HepG2 (cell line): ENCODE measurements around the gene RAD18. TPM values are rescaled to one million over a fixed set of nuclear protein-coding genes. Genes with fewer than 3 reads are reported as not detected.

ENCODE experiments used
- ATAC-seq: fragments of 200-7000 bp; cut with Tn5 transposase; 3 replicates; pipeline ENCODE4 v1.9.1; 2020; ENCODE audit warnings: mild to moderate bottlenecking, moderate library complexity
- BruUV-seq: library from RNA; stranded (reverse); fragments of 400-500 nt; replicated peaks from 2 replicates; lab custom pipeline; 2021; lab: Mats Ljungman, UMichigan
- CTCF ChIA-PET: fragments of 300-600 bp; formaldehyde crosslinking; extraction: SDS; loops from one replicate; lab custom pipeline; 2021; ENCODE audit warnings: low total read pairs, inconsistent platforms, low intra/inter-chr PET ratio; lab: Yijun Ruan, JAX
- POLR2A ChIA-PET: fragments of 350-600 bp; sonication (Branson Sonifier 250); formaldehyde crosslinking; loops from one replicate; lab custom pipeline; 2020; ENCODE audit warnings: antibody characterized with exemption, inconsistent platforms; lab: Yijun Ruan, JAX
- DNase-seq: peaks from one replicate; pipeline ENCODE4 v3.0.0-alpha.2; 2015; ENCODE audit warnings: low spot score
- FAIRE-seq: peaks from 3 replicates; lab custom pipeline; 2011; peaks lifted over from hg19 to GRCh38; lab: Jason Lieb, UNC
- H2AFZ ChIP-seq: one replicate; pipeline ENCODE4 v1.6.1; 2011; ENCODE audit warnings: low read length, inconsistent platforms
- H3K27ac ChIP-seq: fragments of 300-600 bp; 3 replicates; pipeline ENCODE4 v1.8.0; 2011; ENCODE audit warnings: mixed run types, mild to moderate bottlenecking, mixed read lengths, low read length, inconsistent platforms; ENCODE audit not compliant: insufficient read depth; ENCODE audit errors: extremely low read length
- H3K27me3 ChIP-seq, 2 experiments: fragments of 200-600 bp in 1 of 2; 2 replicates in 1 of 2; 3 replicates in 1 of 2; pipeline versions ENCODE4 v1.6.0 to v1.8.0; 2011; ENCODE audit warnings: low read length in 2 of 2, mild to moderate bottlenecking in 2 of 2, moderate library complexity in 2 of 2, inconsistent platforms in 1 of 2; ENCODE audit not compliant: insufficient read depth in 2 of 2, control insufficient read depth in 1 of 2
- H3K36me3 ChIP-seq, 2 experiments: fragments of 200-600 bp in 1 of 2; replicated peaks in 1 of 2; 2 replicates in 1 of 2; 3 replicates in 1 of 2; pipeline versions ENCODE4 v1.5.1 to v1.8.0; 2011; ENCODE audit warnings: low read length in 2 of 2, inconsistent platforms in 1 of 2; ENCODE audit not compliant: insufficient read depth in 2 of 2, control insufficient read depth in 1 of 2
- H3K4me1 ChIP-seq: 2 replicates; pipeline ENCODE4 v1.5.1; 2012; ENCODE audit warnings: low read length, inconsistent platforms; ENCODE audit not compliant: insufficient read depth
- H3K4me2 ChIP-seq: 2 replicates; pipeline ENCODE4 v1.6.0; 2011; ENCODE audit warnings: low read depth, low read length, inconsistent platforms
- H3K4me3 ChIP-seq, 3 experiments: fragments of 200-600 bp in 1 of 3; sonication (generic), shearing (Covaris generic) in 1 of 3; replicated peaks in 1 of 3; 2 replicates each; pipeline ENCODE4 v1.5.1; 2011 to 2016; ENCODE audit warnings: low read length in 3 of 3, inconsistent platforms in 2 of 3, low read depth in 2 of 3, mild to moderate bottlenecking in 2 of 3, control low read depth in 1 of 3, mixed read lengths in 1 of 3; ENCODE audit not compliant: insufficient read depth in 1 of 3
- H3K79me2 ChIP-seq: one replicate; pipeline ENCODE4 v1.6.1; 2011; ENCODE audit warnings: low read length, inconsistent platforms; ENCODE audit not compliant: insufficient read depth
- H3K9ac ChIP-seq: 2 replicates; pipeline ENCODE4 v1.6.0; 2011; ENCODE audit warnings: mild to moderate bottlenecking, low read depth, low read length, inconsistent platforms; ENCODE audit not compliant: insufficient read depth
- H3K9me3 ChIP-seq: 2 replicates; pipeline ENCODE4 v1.5.1; 2012; ENCODE audit warnings: mild to moderate bottlenecking, low read length
- H4K20me1 ChIP-seq: 2 replicates; pipeline ENCODE4 v1.6.0; 2011; ENCODE audit warnings: inconsistent platforms, mild to moderate bottlenecking, low read length, moderate library complexity; ENCODE audit not compliant: insufficient read depth
- FLYWCH1 ChIP-seq: sonication (generic); formaldehyde crosslinking; IDR thresholded peaks from 2 replicates; pipeline ENCODE4 v1.8.1; 2023; ENCODE audit warnings: mild to moderate bottlenecking, missing genetic modification reagents
- FOXK2 ChIP-seq: fragments of 450-650 bp; IDR thresholded peaks from 2 replicates; pipeline ENCODE4 v1.6.1; 2016
- GPBP1L1 ChIP-seq: sonication (generic); formaldehyde crosslinking; IDR thresholded peaks from 2 replicates; pipeline ENCODE4 v1.5.0; 2020; ENCODE audit warnings: mild to moderate bottlenecking, missing genetic modification reagents
- MEIS1 ChIP-seq: sonication (generic); formaldehyde crosslinking; IDR thresholded peaks from 2 replicates; pipeline ENCODE4 v1.9.0; 2021; ENCODE audit warnings: mild to moderate bottlenecking, missing genetic modification reagents, moderate library complexity, borderline replicate concordance
- MYNN ChIP-seq: sonication (generic); formaldehyde crosslinking; IDR thresholded peaks from 2 replicates; pipeline ENCODE4 v1.4.0; 2020; ENCODE audit warnings: mild to moderate bottlenecking, low read depth, missing genetic modification reagents
- SMC3 ChIP-seq: IDR thresholded peaks from 2 replicates; pipeline ENCODE4 v1.6.1; 2011; ENCODE audit warnings: low read length, improper control_type of control experiment
- ZBED4 ChIP-seq: sonication (generic); formaldehyde crosslinking; IDR thresholded peaks from 2 replicates; pipeline ENCODE4 v1.4.0; 2020; ENCODE audit warnings: missing genetic modification reagents, borderline replicate concordance
- ZNF564 ChIP-seq: sonication (generic); formaldehyde crosslinking; IDR thresholded peaks from 2 replicates; pipeline ENCODE4 v1.8.1; 2023; ENCODE audit warnings: mild to moderate bottlenecking, missing genetic modification reagents
- WGBS: methylation state at CpG from one replicate; pipeline ENCODE4 v1.1.6; 2017; ENCODE audit warnings: low lambda C conversion rate; 5-methylcytosine and 5-hydroxymethylcytosine counted together
- in situ Hi-C: cut with HindIII; loops from 2 replicates; pipeline ENCODE4 v1.10.0; 2017; ENCODE audit warnings: low pct_unique_long_range_greater_than_20kb; ENCODE audit not compliant: extremely low pct_ligation_motif_present
- intact Hi-C: fragments of 100-400 bp; cut with micrococcal nuclease; formaldehyde crosslinking; loops from one replicate; pipeline ENCODE4 v1.10.0; 2022; ENCODE audit not compliant: unreplicated experiment
- polyA plus RNA-seq, 8 experiments: library from polyadenylated mRNA; depleted of rRNA in 3 of 8; stranded (reverse) in 7 of 8; unstranded in 1 of 8; fragments of >200 nt; fragmentation: Illumina TruSeq in 4 of 8; extraction: Trizol in 4 of 8; gene quantifications; 2 replicates each; pipeline versions ENCODE4 v1.2.1 to v1.2.3, GENCODE V29; 2011 to 2016; ENCODE audit warnings: low read depth in 4 of 8, missing spikeins in 1 of 8, mixed read lengths in 1 of 8; ENCODE audit not compliant: insufficient read depth in 1 of 8
- total RNA-seq, 5 experiments: library from RNA; depleted of rRNA; stranded (reverse); fragments of >200 nt; fragmentation: Illumina TruSeq; extraction: Trizol; gene quantifications; 2 replicates each; pipeline ENCODE4 v1.2.3, GENCODE V29; 2016; ENCODE audit warnings: low read depth in 1 of 5
- TF ChIP-seq, protein P1 (sequence below): sonication (generic); formaldehyde crosslinking; IDR thresholded peaks from 2 replicates; pipeline ENCODE4 v1.4.0; 2020; ENCODE audit warnings: mild to moderate bottlenecking, missing genetic modification reagents

The RAD18 gene
- total and polyA plus RNA-seq, 2 of the 13 experiments (the other 11 are each of a cell fraction or from before 2014, with no cell fraction given) = 5.9 to 20.7 TPM

- no peak for TF ChIP-seq GPBP1L1 (CRISPR knock-in tag)
- TF ChIP-seq ZNF564 (CRISPR knock-in tag) = no peak
- TF ChIP-seq MEIS1 (CRISPR knock-in tag) = no peak
- TF ChIP-seq FLYWCH1 = no peak
- TF ChIP-seq SMC3 = no peak
- TF ChIP-seq ZBED4 (CRISPR knock-in tag) = no peak
Measured at GRCh38 chr3:8854656-8855055, 108.6 kb downstream of the RAD18 start (continued).

DNA sequence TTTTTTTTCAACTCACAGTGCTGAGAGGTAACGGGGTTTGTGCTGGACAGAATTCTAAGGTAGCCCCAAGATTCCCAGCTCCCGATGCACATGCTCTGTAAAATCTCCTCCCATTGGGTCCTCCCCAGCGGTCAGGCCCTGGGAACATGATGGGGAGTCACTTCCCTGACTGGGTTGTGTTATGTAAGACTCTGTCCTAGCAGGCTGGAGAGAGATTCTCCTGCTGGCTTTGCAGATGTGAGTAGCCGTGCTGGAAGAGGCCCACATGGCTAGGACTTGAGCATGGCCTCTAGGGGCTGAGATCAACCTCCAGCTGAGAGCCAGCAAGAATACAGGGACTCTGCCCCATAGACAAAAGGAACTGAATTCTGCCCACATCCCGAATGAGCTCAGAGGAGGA, 110.2 kb downstream of the RAD18 start:
- Histone ChIP-seq H3K36me3 (no peaks in the 10 kb centered on the region), H3K4me1 (no peaks in the 10 kb centered on the region), H2AFZ (no peak overlapping the region), H3K4me3 (no peak overlapping the region), H4K20me1 (no peaks in the 10 kb centered on the region), H3K4me2 (no peak overlapping the region), H3K27ac (no peak overlapping the region), H3K9me3 (no peaks in the 10 kb centered on the region), H3K27me3 (no peaks in the 10 kb centered on the region), H3K79me2 (no peaks in the 10 kb centered on the region), H3K9ac (no peak overlapping the region)
- DNase-seq = no peak
- WGBS = 92% methylated on average over 5 of the region's 5 CpGs
- intact Hi-C loops (no loop called here), in situ Hi-C loops (no loop called here)
- ChIA-PET POLR2A (no interaction called here), CTCF (no interaction called here)
- no peak for ATAC-seq
- BruUV-seq = no TSS peak
- no peak for FAIRE-seq
- TF ChIP-seq FOXK2 (no peak), MYNN (CRISPR knock-in tag) (no peak)
- TF ChIP-seq, protein P1, sequence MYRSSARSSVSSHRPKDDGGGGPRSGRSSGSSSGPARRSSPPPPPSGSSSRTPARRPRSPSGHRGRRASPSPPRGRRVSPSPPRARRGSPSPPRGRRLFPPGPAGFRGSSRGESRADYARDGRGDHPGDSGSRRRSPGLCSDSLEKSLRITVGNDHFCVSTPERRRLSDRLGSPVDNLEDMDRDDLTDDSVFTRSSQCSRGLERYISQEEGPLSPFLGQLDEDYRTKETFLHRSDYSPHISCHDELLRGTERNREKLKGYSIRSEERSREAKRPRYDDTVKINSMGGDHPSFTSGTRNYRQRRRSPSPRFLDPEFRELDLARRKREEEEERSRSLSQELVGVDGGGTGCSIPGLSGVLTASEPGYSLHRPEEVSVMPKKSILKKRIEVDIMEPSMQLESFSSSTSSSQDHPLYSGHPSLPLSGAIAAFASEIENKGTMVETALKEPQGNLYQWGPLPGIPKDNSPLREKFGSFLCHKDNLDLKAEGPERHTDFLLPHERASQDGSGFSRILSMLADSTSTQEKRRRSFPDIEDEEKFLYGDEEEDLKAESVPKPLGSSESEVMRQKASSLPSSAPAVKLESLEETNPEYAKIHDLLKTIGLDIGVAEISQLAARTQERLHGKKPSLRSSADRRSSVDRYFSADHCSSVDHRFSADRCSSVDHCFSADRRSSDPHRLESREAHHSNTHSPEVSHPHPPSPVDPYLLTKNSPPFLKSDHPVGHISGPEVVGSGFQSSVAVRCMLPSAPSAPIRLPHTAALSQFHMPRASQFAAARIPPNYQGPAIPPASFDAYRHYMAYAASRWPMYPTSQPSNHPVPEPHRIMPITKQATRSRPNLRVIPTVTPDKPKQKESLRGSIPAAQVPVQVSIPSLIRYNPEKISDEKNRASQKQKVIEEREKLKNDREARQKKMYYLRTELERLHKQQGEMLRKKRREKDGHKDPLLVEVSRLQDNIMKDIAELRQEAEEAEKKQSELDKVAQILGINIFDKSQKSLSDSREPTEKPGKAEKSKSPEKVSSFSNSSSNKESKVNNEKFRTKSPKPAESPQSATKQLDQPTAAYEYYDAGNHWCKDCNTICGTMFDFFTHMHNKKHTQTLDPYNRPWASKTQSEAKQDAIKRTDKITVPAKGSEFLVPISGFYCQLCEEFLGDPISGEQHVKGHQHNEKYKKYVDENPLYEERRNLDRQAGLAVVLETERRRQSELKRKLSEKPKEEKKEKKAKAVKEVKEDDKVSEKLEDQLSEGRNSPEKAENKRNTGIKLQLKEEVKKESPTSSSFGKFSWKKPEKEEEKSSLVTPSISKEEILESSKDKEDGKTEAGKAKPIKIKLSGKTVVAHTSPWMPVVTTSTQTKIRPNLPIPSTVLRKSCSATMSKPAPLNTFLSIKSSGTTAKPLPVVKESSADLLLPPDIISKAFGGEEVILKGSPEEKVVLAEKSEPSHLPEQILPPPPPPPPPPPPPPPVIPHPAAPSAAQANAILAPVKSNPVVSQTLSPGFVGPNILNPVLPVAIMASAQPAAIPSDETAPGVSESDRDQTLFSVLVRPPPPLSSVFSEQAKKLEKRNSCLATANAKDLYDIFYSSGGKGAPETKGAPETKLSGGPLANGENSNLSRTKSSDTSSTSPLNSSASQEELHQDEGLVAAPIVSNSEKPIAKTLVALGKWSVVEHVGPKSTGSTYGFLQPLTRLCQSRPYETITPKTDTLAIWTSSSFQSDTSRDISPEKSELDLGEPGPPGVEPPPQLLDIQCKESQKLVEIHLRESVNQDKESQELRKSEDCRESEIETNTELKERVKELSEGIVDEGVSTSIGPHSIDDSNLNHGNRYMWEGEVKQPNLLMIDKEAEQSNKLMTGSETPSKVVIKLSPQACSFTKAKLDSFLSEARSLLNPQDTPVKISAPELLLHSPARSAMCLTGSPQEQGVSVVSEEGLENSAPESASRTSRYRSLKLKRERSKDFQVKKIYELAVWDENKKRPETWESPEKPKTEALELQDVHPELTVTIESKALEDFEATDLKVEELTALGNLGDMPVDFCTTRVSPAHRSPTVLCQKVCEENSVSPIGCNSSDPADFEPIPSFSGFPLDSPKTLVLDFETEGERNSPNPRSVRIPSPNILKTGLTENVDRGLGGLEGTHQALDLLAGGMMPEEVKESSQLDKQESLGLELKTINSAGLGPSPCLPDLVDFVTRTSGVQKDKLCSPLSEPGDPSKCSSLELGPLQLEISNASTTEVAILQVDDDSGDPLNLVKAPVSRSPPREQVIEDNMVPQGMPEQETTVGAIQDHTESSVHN (CRISPR knock-in tag) = no peak
